Measurements from ENCODE around the gene HPSE2. TPM values are rescaled to one million over a fixed set of nuclear protein-coding genes. Genes with fewer than 3 reads are reported as not detected.

Gene HPSE2
- total RNA-seq, 1 experiment from 2014 or later = not detected

- Histone ChIP-seq H3K36me3 (ENCODE audit: control insufficient read depth, insufficient read depth, low read length) (no peaks in the 10 kb centered on the region), H3K9me3 (ENCODE audit: control insufficient read depth, insufficient read depth, low read depth, low read length) (no peaks in the 10 kb centered on the region), H3K4me3 (ENCODE audit: low read depth in 2 of 2, low read length in 2 of 2) (no peak overlapping the region), H3K4me1 (ENCODE audit: control insufficient read depth, insufficient read depth, low read length) (no peaks in the 10 kb centered on the region), H3K27me3 (ENCODE audit: control insufficient read depth, insufficient read depth, low read length) (0 out of 2 replicates have a peak, but pooled peaks cover 2% of the 10 kb centered on the region), H3K27ac (ENCODE audit: low read length) (no peak overlapping the region)
- ATAC-seq (no peak), DNase-seq (ENCODE audit: low read depth, low spot score) (no peak)
- in situ Hi-C loops (cut with HindIII; ENCODE audit: low pct_unique_long_range_greater_than_20kb, low sequenced_read_pairs) (no loop called here), intact Hi-C loops (cut with micrococcal nuclease; ENCODE audit: unreplicated experiment) (no loop called here)
- CTCF ChIA-PET = no interaction called here
- no TSS peak for BruUV-seq (replicated peaks)
- TF ChIP-seq TCF7L2 (IDR thresholded peaks at IDR 0.05; ENCODE audit: low read depth, low read length) (no peak), POLR2AphosphoS5 (IDR thresholded peaks at IDR 0.05; ENCODE audit: low read depth, low read length) (no peak), CTCF (IDR thresholded peaks at IDR 0.05) (no peak), SIN3A (IDR thresholded peaks at IDR 0.05; ENCODE audit: borderline replicate concordance, insufficient read depth, low read depth, low read length) (no peak), REST (IDR thresholded peaks at IDR 0.05; ENCODE audit: insufficient read depth in 1 of 2, low read depth in 2 of 2, low read length in 1 of 2) (no peak)
- POLR2A ChIA-PET = no interaction called here
These were observed 315.3 kb downstream of the HPSE2 start for GRCh38 chr10:98920360-98920759.

- intact Hi-C loops (cut with micrococcal nuclease; ENCODE audit: unreplicated experiment) (no loop called here), in situ Hi-C loops (cut with HindIII; ENCODE audit: low pct_unique_long_range_greater_than_20kb, low sequenced_read_pairs) (no loop called here)
- H3K27ac ChIP-seq (ENCODE audit: low read length) = no peak overlapping the region
These were observed 315.8 kb downstream of the HPSE2 start for GRCh38 chr10:98919899-98920298.

More at GRCh38 chr10:98919899-98920298, 315.8 kb downstream of the HPSE2 start:
- ChIA-PET CTCF (no interaction called here), POLR2A (no interaction called here)
- ATAC-seq (no peak), DNase-seq (ENCODE audit: low read depth, low spot score) (no peak)
- Histone ChIP-seq H3K9me3 (ENCODE audit: control insufficient read depth, insufficient read depth, low read depth, low read length) (no peaks in the 10 kb centered on the region), H3K4me3 (ENCODE audit: low read depth in 2 of 2, low read length in 2 of 2) (no peak overlapping the region), H3K4me1 (ENCODE audit: control insufficient read depth, insufficient read depth, low read length) (no peaks in the 10 kb centered on the region), H3K27me3 (ENCODE audit: control insufficient read depth, insufficient read depth, low read length) (0 out of 2 replicates have a peak, but pooled peaks cover 2% of the 10 kb centered on the region), H3K36me3 (ENCODE audit: control insufficient read depth, insufficient read depth, low read length) (no peaks in the 10 kb centered on the region)
- TF ChIP-seq POLR2AphosphoS5 (IDR thresholded peaks at IDR 0.05; ENCODE audit: low read depth, low read length) (no peak), SIN3A (IDR thresholded peaks at IDR 0.05; ENCODE audit: borderline replicate concordance, insufficient read depth, low read depth, low read length) (no peak), TCF7L2 (IDR thresholded peaks at IDR 0.05; ENCODE audit: low read depth, low read length) (no peak), REST (IDR thresholded peaks at IDR 0.05; ENCODE audit: insufficient read depth in 1 of 2, low read depth in 2 of 2, low read length in 1 of 2) (no peak), CTCF (IDR thresholded peaks at IDR 0.05) (no peak)
- no TSS peak for BruUV-seq (replicated peaks)
